ENCODE data around the gene LHFPL3. TPM values are rescaled to one million over a fixed set of nuclear protein-coding genes. Genes with fewer than 3 reads are reported as not detected.

LHFPL3 gene
- total RNA-seq, 1 experiment from 2014 or later = not detected

GRCh38 chr7:104873401-104873800, 545.0 kb downstream of the LHFPL3 start:
- H3K9me3 Mint-ChIP-seq = no peaks in the 10 kb centered on the region
- H3K18ac ChIP-seq (ENCODE audit: insufficient read length, low read depth, low read length) = no peak overlapping the region
- no peak overlapping the region for H3K14ac ChIP-seq (ENCODE audit: insufficient read depth, low read length)
- no peak for TF ChIP-seq CTCF (conservative IDR thresholded peaks at IDR 0.05)
- H4K91ac ChIP-seq (ENCODE audit: insufficient read length, low read depth, low read length) = no peak overlapping the region
- H3K4me2 ChIP-seq (ENCODE audit: insufficient read depth, insufficient read length, low read length) = no peak overlapping the region
- H3K9ac ChIP-seq (ENCODE audit: extremely low read depth, insufficient read length, low read length) = no peak overlapping the region
- H3K27me3 Mint-ChIP-seq (ENCODE audit: low read depth) = peaks cover 4% of the 10 kb centered on the region
- H4K20me1 ChIP-seq (ENCODE audit: control insufficient read depth, insufficient read depth, insufficient read length) = no peaks in the 10 kb centered on the region
- H3K4me1 ChIP-seq (ENCODE audit: insufficient read depth, low read length) = no peaks in the 10 kb centered on the region
- H3K4ac ChIP-seq (ENCODE audit: low read depth, low read length) = no peak overlapping the region
- no peak overlapping the region for H4K5ac ChIP-seq (ENCODE audit: insufficient read length, low read depth, low read length)
- H2BK15ac ChIP-seq (ENCODE audit: low read depth, low read length) = no peak overlapping the region
- H4K8ac ChIP-seq (replicated peaks; ENCODE audit: insufficient read length, low read depth, low read length) = no peak overlapping the region
- H2BK12ac ChIP-seq (ENCODE audit: insufficient read length, low read depth, low read length) = no peak overlapping the region
- H3K4me1 Mint-ChIP-seq = no peaks in the 10 kb centered on the region
- H3K79me2 ChIP-seq (ENCODE audit: insufficient read depth, low read length) = no peaks in the 10 kb centered on the region
- no peak overlapping the region for H3K23ac ChIP-seq (ENCODE audit: insufficient read length, low read depth, low read length)
- no peak overlapping the region for H2BK5ac ChIP-seq (ENCODE audit: insufficient read length, low read length)
- H2BK120ac ChIP-seq (ENCODE audit: low read depth, low read length, poor library complexity, severe bottlenecking) = no peak overlapping the region
- no peak overlapping the region for H2AFZ ChIP-seq (ENCODE audit: low read length)
- no peaks in the 10 kb centered on the region for H3K36me3 Mint-ChIP-seq (ENCODE audit: insufficient read depth in 1 of 3, low read depth in 3 of 3)
- no peak overlapping the region for H3K56ac ChIP-seq (ENCODE audit: insufficient read length, low read depth, low read length)
- DNase-seq = no peak
- no peak overlapping the region for H3K4me3 Mint-ChIP-seq
- no peak overlapping the region for H3T11ph ChIP-seq (ENCODE audit: low read length)
- no CpG with 5 or more reads among the region's 10 CpGs for WGBS (ENCODE audit: extremely low coverage, insufficient read length, low lambda C conversion rate)
- H3K27me3 ChIP-seq (ENCODE audit: insufficient read depth, low read length) = no peaks in the 10 kb centered on the region
- H2AK5ac ChIP-seq (ENCODE audit: insufficient read length, low read length) = no peak overlapping the region
- H3K79me1 ChIP-seq (ENCODE audit: insufficient read depth, low read depth, low read length, poor library complexity, severe bottlenecking) = no peaks in the 10 kb centered on the region
- no peak overlapping the region for H2BK20ac ChIP-seq (ENCODE audit: low read depth, low read length, poor library complexity, severe bottlenecking)
- H3K27ac ChIP-seq (ENCODE audit: insufficient read length, low read depth, low read length) = no peak overlapping the region
- H3K9me3 ChIP-seq (ENCODE audit: control insufficient read depth, low read depth, low read length) = no peaks in the 10 kb centered on the region
- H3K23me2 ChIP-seq (ENCODE audit: insufficient read length, low read depth, low read length, poor library complexity, severe bottlenecking) = no peaks in the 10 kb centered on the region
- no peak overlapping the region for H3K27ac Mint-ChIP-seq
